ENCODE measurements around the gene HECTD4.
"Not testable (repeated sequence)": the region's sequence is repeated elsewhere in the genome, so short reads cannot be mapped to it uniquely, and the experiment has no call there.

HECTD4 gene

DNA sequence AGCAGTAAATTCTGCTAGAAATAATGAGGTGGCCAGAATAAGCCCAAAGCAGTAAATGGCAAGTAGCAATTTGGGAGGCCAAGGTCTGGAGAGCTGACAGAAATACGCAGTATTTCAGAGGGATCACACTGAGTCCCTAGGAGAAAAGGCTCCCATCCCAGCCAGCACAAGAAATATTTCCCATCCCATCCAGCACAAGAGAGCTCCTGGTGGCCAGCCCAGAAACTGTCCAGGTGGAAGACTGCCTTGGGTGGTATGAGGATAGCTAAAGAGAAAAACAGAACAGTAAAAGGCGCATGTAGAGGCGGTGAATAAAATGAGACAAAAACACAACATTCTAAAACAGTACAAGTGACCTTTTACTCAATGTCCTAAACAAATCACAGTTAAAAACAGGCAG lies 120.7 kb downstream of the HECTD4 start:
- Histone ChIP-seq H3K4me1 (ENCODE audit: insufficient read depth, low read length) (peaks cover 7% of the 10 kb centered on the region; the same call in 1 of the 2 replicates), H3K9me3 (ENCODE audit: control insufficient read depth, insufficient read depth, low read length) (no peaks in the 10 kb centered on the region), H3K9ac (ENCODE audit: low read depth, low read length) (no peak overlapping the region), H3K36me3 (ENCODE audit: insufficient read depth, low read length) (no peaks in the 10 kb centered on the region; the same call in 1 of the 2 replicates)

DNA sequence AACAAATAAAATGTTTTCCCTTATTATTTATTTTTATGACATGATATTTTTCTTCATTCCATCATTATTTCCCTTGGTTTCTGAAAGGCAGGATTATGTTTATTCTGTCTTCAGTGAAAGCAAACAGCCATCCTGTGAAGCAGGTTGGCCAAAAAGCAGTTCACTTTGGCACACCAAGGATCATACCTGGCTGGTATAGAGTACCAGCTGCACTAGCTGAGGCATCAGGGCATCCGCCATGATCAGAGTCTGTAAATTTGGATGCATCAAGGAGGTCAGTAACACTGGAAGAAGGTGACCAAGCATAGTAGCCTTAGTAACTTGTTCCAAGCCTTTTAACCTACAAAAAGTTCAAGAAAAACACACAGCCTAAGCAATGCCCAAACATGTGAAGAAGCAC lies 123.3 kb downstream of the HECTD4 start:
- Histone ChIP-seq H3K36me3 (ENCODE audit: insufficient read depth, low read length) (no peaks in the 10 kb centered on the region; the same call in 1 of the 2 replicates), H3K9ac (ENCODE audit: low read depth, low read length) (no peak overlapping the region), H3K4me1 (ENCODE audit: insufficient read depth, low read length) (peaks cover 13% of the 10 kb centered on the region; the same call in 1 of the 2 replicates), H3K9me3 (ENCODE audit: control insufficient read depth, insufficient read depth, low read length) (no peaks in the 10 kb centered on the region)

DNA sequence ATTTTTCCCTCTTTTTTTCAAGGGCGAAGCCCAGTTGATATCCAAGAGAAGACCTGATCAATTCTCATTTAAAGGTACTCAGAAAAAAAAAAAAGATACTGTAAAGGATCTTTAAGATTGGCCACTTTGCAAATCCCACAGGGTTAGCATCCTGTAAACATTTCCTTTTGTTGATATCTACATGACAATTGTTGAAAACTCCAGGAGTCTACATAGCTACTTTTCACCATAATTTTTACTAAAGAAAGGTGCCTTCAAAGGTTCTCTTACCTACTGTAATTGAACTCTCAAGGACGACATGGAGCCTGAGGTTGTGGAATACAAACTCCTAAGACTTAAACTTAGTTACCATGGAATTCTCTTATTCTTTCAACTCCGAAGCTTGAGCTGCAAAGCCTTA lies 125.5 kb downstream of the HECTD4 start:
- Histone ChIP-seq H3K36me3 (ENCODE audit: insufficient read depth, low read length) (peaks cover 4% of the 10 kb centered on the region), H3K4me1 (ENCODE audit: insufficient read depth, low read length) (peaks cover 13% of the 10 kb centered on the region; the same call in 1 of the 2 replicates), H3K9me3 (ENCODE audit: control insufficient read depth, insufficient read depth, low read length) (no peaks in the 10 kb centered on the region), H3K9ac (ENCODE audit: low read depth, low read length) (no peak overlapping the region)

DNA sequence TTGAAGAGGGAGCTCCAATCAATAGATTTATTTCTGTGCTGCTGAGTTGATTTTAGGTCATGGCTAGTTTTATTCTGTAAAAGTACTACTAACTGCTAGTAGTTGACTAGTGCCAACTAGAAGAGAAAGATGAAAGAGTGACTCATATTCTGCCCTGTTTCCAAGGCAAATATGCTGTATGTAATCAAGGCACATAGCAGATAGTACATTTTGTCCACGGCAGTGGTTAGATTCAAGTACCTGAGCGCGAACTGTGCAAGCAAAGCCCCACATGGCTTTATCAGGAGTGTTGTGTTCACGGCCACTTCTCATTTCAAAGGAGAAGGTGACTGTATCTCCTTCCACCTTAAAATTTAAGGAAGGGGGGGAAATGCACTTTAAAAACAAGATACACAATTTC lies 130.0 kb downstream of the HECTD4 start:
- no peak overlapping the region for H3K9ac ChIP-seq (ENCODE audit: low read depth, low read length)
- peaks cover 9% of the 10 kb centered on the region; the same call in 1 of the 2 replicates for H3K4me1 ChIP-seq (ENCODE audit: insufficient read depth, low read length)
- H3K36me3 ChIP-seq (ENCODE audit: insufficient read depth, low read length): peaks cover 4% of the 10 kb centered on the region; the same call in 1 of the 2 replicates
- H3K9me3 ChIP-seq (ENCODE audit: control insufficient read depth, insufficient read depth, low read length): no peaks in the 10 kb centered on the region

DNA sequence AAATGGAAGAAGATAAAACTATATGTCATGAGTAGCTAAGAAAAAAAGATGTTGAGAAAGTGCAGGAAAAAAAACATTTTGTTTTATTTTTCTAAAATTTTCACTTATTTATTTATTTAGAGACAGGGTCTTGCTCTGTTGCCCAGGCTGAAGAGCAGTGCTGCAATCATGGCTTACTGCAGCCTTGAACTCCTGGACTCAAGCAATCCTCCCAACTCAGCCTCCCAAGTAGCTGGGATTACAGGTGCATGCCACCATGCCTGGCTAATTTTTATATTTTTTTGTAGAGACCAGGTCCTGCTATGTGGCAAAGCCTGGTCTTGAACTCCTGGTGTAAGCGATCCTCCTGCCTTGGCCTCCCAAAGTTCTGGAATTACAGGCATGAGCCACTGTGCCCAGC lies 137.3 kb downstream of the HECTD4 start:
- not testable (repeated sequence) for H3K4me1 ChIP-seq (ENCODE audit: insufficient read depth, low read length); H3K9ac ChIP-seq (ENCODE audit: low read depth, low read length); H3K9me3 ChIP-seq (ENCODE audit: control insufficient read depth, insufficient read depth, low read length); H3K36me3 ChIP-seq (ENCODE audit: insufficient read depth, low read length)

DNA sequence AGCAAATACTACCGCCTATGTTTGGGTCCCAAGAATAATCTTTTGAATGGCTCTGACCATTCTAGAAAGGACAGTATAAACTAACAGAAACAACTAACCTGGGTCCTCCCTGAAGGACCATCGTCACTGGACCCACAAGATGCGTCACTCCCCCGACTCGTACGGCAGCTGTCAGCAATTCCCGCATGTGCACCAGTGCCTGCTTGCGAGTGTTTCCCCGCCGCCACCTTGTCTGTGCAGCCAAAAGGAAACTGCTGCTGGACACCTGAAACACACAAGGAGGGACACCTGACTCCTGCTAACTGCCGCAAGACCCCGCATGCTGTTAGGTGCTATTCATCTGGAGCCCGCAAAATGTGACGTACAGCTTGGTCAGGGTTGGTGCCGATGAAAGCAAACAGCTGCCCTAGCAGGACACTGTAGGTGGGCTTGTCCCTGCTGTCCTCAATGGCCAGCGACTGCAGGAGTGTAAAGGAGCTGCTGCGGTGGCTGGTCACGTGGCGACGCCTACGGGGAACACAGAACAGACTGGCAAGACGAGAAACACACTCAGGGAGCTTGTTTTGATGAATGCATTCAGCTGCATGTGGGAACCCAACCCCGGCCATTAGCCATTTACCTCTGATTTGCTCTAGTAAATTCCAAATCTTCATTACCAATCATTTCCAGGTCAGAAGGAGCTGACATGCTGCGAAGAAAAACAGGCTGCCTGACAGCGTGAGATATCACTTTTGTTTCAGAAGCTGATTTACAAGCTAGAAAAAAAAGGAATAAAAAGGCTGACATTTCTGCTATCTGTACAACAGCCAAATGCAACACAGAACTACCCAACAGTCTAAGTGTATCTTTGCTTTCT lies 138.7 kb downstream of the HECTD4 start:
- Histone ChIP-seq H3K9me3 (ENCODE audit: control insufficient read depth, insufficient read depth, low read length) (no peaks in the 10 kb centered on the region), H3K36me3 (ENCODE audit: insufficient read depth, low read length) (peaks cover 5% of the 10 kb centered on the region; the same call in 1 of the 2 replicates), H3K4me1 (ENCODE audit: insufficient read depth, low read length) (no peaks in the 10 kb centered on the region), H3K9ac (ENCODE audit: low read depth, low read length) (no peak overlapping the region)

DNA sequence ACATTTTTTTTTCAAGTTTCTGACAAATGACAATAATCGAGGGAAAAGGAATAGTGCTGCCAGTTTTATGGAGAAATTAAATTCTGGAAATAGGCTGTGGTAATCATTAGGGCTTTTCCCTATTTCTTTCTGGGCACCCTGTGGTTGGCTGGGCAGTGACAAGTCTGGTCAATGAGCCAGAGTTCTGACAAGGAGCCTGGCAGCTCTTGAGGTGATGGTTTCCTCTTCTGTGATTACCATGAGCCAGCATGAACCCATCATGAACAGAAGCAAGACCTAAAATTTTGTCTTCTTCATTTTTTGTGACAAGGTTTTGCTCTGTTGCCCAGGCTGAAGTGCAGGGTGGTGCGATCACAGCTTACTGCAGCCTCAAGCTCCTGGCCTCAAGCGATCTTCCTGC lies 141.1 kb downstream of the HECTD4 start:
- H3K4me1 ChIP-seq (ENCODE audit: insufficient read depth, low read length): no peaks in the 10 kb centered on the region
- no peak overlapping the region for H3K9ac ChIP-seq (ENCODE audit: low read depth, low read length)
- H3K9me3 ChIP-seq (ENCODE audit: control insufficient read depth, insufficient read depth, low read length): no peaks in the 10 kb centered on the region
- H3K36me3 ChIP-seq (ENCODE audit: insufficient read depth, low read length): peaks cover 5% of the 10 kb centered on the region; the same call in 1 of the 2 replicates

DNA sequence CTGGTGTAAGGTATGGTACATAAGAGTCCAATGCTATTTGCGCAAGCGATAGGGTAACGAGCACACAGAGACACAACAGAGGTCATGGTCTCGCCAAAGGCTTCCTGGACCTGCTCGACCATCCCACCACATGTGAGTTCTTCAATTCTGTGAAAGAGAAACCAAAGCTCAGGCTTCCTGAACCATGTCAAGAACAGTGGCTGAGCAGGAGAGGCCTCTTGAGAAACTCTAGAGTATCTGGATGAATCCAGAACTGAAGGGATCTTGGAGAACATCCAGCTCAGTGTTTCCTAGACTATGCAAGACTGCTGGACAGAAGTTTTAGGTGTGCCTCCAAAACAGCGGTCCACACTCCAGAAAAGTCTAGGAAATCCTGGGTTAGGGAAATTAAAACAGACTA lies 142.3 kb downstream of the HECTD4 start:
- peaks cover 8% of the 10 kb centered on the region for H3K36me3 ChIP-seq (ENCODE audit: insufficient read depth, low read length)
- H3K4me1 ChIP-seq (ENCODE audit: insufficient read depth, low read length): no peaks in the 10 kb centered on the region
- H3K9me3 ChIP-seq (ENCODE audit: control insufficient read depth, insufficient read depth, low read length): no peaks in the 10 kb centered on the region
- H3K9ac ChIP-seq (ENCODE audit: low read depth, low read length): no peak overlapping the region

DNA sequence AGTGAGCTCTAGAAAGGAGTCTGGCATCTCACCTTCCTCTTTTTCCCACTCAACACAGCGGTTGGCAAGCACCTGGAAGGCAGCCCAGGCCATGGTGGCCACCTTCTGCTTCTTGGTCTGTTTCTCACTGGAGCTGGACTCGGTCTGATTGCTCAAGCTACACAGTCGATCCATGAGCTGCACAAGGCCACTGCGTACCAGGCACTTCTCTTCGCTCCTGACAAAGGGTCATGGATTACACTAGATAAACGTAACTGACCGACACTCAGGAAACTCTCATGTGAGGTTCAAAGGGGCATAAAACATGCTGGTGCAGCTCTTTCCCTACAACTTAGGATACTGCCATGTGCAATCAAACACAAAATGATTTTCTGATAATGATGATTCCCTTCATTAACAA lies 143.2 kb downstream of the HECTD4 start:
- no peaks in the 10 kb centered on the region for H3K4me1 ChIP-seq (ENCODE audit: insufficient read depth, low read length)
- peaks cover 14% of the 10 kb centered on the region for H3K36me3 ChIP-seq (ENCODE audit: insufficient read depth, low read length)
- no peak overlapping the region for H3K9ac ChIP-seq (ENCODE audit: low read depth, low read length)
- no peaks in the 10 kb centered on the region for H3K9me3 ChIP-seq (ENCODE audit: control insufficient read depth, insufficient read depth, low read length)

DNA sequence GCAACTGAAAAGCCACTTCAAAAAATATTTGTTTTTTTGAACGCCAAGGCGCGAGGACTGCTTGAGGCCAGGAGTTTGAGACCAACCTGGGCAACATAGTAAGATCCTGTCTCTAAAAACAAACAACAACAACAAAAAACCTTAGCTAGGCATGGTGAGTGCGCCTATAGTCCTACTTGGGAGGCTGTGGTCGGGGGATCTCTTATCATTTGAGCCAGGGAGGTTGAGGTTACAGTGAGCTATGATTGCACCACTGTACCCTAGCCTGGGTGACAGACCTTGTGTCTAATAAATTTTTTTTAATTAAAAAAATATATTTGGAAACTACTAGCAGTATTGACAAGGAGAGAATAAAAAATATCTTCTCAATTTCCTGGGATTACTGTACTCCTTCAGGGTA lies 143.8 kb downstream of the HECTD4 start:
- Histone ChIP-seq H3K36me3 (ENCODE audit: insufficient read depth, low read length) (peaks cover 14% of the 10 kb centered on the region), H3K4me1 (ENCODE audit: insufficient read depth, low read length) (no peaks in the 10 kb centered on the region), H3K9ac (ENCODE audit: low read depth, low read length) (no peak overlapping the region), H3K9me3 (ENCODE audit: control insufficient read depth, insufficient read depth, low read length) (no peaks in the 10 kb centered on the region)

DNA sequence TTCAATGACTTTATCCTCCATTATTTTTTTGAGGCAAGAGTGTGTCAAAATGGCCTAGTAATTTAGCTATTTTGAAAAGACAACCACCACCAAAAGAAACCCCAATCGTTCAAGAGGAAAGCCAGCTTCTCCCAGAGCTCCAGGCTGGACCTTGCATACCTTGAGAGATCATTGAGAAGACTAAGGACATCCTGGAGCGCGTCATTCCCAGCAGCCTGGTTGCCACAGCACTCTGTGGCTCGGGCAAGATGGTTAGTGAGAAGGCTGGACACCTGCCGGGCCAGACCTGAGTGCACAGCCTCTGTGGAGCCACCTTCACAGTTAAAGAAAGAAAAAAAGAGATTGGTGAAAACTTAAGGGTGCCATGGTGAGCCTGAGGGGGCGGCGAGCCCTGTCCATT lies 145.4 kb downstream of the HECTD4 start:
- no peaks in the 10 kb centered on the region for H3K9me3 ChIP-seq (ENCODE audit: control insufficient read depth, insufficient read depth, low read length)
- H3K9ac ChIP-seq (ENCODE audit: low read depth, low read length): no peak overlapping the region
- peaks cover 14% of the 10 kb centered on the region for H3K36me3 ChIP-seq (ENCODE audit: insufficient read depth, low read length)
- no peaks in the 10 kb centered on the region for H3K4me1 ChIP-seq (ENCODE audit: insufficient read depth, low read length)

DNA sequence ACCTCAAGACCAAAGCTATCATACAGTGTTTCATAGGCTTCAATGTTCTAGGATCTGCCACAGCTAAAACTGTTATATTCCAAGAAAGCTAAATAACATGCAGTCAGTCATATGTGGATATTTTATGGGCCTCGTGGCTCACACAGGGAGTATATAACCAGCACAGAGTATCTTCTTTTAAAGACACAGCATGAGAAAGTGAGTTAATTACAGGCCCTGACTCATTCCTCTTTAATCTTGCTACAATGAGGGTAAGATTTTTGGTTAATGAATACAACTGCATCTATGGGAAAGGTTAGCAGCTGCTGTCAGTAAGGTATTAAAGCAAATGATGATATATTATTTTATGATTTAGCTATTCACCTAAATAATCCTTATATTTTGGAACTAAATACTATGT lies 145.8 kb downstream of the HECTD4 start:
- H3K9ac ChIP-seq (ENCODE audit: low read depth, low read length): no peak overlapping the region
- H3K9me3 ChIP-seq (ENCODE audit: control insufficient read depth, insufficient read depth, low read length): no peaks in the 10 kb centered on the region
- H3K4me1 ChIP-seq (ENCODE audit: insufficient read depth, low read length): no peaks in the 10 kb centered on the region
- H3K36me3 ChIP-seq (ENCODE audit: insufficient read depth, low read length): peaks cover 14% of the 10 kb centered on the region

DNA sequence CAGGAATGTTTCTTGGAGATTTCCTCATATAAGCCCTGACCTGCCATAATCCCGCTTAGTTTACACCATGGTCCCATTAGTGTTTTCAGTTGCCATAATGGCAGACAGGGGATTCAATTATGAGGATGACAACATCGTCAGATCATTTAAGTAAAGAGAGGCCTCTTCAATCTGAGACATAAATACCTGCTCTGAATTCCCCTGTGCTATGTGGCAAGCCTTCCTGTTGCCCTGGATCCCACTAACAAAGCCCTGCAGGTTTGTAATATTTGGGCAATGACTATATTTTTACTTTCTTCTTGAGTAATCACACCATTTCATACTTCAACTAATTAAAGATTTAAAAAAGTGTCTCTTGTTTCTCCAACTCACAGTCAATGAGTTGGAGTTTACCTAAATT lies 147.9 kb downstream of the HECTD4 start:
- Histone ChIP-seq H3K36me3 (ENCODE audit: insufficient read depth, low read length) (peaks cover 9% of the 10 kb centered on the region), H3K4me1 (ENCODE audit: insufficient read depth, low read length) (no peaks in the 10 kb centered on the region), H3K9me3 (ENCODE audit: control insufficient read depth, insufficient read depth, low read length) (no peaks in the 10 kb centered on the region), H3K9ac (ENCODE audit: low read depth, low read length) (no peak overlapping the region)

DNA sequence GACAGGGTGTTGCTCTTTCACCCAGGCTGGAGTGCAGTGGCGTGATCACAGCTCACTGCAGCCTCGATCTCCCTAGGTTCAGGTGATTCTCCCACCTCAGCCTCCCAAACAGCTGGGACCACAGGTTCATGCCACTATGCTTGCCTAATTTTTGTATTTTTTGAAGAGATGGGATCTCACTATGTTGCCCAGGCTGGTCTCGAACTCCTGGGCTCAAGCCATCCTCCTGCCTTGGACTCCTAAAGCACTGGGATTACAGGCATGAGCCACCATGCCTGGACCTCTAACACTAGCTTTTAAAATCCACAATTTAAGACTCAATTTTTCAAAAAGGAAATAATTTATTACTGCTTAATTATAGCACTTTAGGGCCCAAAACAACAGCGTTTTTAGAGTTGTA lies 149.0 kb downstream of the HECTD4 start:
- Histone ChIP-seq H3K9ac (ENCODE audit: low read depth, low read length) (no peak overlapping the region), H3K9me3 (ENCODE audit: control insufficient read depth, insufficient read depth, low read length) (no peaks in the 10 kb centered on the region), H3K4me1 (ENCODE audit: insufficient read depth, low read length) (no peaks in the 10 kb centered on the region), H3K36me3 (ENCODE audit: insufficient read depth, low read length) (peaks cover 13% of the 10 kb centered on the region)

DNA sequence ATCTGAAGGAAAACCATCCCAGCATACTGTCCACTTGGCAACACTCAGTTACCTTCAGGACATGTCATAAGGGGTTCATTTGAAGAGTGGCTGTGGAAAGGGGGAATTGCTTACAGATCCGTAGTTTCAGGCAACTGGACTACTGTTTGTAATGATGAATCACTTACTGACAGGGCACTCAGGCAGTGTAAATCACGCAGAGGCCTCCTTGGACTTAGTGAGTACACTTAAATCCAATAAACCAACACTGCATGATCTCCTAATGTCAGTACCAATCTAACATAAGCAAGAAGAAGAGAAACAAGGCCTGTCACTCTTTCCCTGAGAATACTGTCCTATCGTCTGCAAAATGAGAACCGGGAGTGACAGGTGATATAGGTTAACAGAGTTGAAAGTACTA lies 152.1 kb downstream of the HECTD4 start:
- Histone ChIP-seq H3K4me1 (ENCODE audit: insufficient read depth, low read length) (no peaks in the 10 kb centered on the region), H3K9ac (ENCODE audit: low read depth, low read length) (no peak overlapping the region), H3K9me3 (ENCODE audit: control insufficient read depth, insufficient read depth, low read length) (no peaks in the 10 kb centered on the region), H3K36me3 (ENCODE audit: insufficient read depth, low read length) (peaks cover 13% of the 10 kb centered on the region)
